Prostate gland (tissue), 2 donors: ENCODE data around the gene ZNF583.

ENCODE experiments used
- POLR2A ChIP-seq: fragments of 450-650 bp; IDR thresholded peaks from one replicate; pipeline ENCODE4 v1.6.1; 2016; ENCODE audit warnings: antibody characterized with exemption, mild to moderate bottlenecking
- TF ChIP-seq, protein P1 (sequence below), 4 experiments: fragments of 200-600 bp in 2 of 4; fragments of 450-650 bp in 2 of 4; sonication (generic) in 2 of 4; IDR thresholded peaks; 1 replicate in 3 of 4; 2 replicates in 1 of 4; pipeline ENCODE4 v1.5.1; 2016 to 2019; ENCODE audit warnings: antibody characterized with exemption in 4 of 4, mild to moderate bottlenecking in 2 of 4, moderate library complexity in 2 of 4

DNA sequence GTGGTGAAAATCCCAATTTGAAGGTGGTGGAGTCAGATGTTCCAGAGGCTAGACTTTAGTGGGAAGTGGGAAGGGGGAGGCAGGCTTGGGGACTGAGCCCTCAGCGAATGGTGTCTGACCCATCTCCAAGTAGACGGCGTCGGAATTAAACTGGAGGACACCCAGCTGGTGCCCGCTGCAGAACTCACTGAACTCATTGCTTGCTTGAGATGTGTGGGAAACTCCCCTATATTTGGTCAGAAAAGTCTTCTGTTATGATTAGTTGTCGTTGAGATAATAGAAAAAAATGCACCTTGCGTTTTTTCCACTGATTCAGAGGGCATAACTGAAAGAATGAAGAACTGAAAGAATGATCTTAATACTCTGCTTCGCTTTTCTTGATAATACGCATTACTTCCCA lies 871 bp upstream of the ZNF583 start:
- TF ChIP-seq, protein P1, sequence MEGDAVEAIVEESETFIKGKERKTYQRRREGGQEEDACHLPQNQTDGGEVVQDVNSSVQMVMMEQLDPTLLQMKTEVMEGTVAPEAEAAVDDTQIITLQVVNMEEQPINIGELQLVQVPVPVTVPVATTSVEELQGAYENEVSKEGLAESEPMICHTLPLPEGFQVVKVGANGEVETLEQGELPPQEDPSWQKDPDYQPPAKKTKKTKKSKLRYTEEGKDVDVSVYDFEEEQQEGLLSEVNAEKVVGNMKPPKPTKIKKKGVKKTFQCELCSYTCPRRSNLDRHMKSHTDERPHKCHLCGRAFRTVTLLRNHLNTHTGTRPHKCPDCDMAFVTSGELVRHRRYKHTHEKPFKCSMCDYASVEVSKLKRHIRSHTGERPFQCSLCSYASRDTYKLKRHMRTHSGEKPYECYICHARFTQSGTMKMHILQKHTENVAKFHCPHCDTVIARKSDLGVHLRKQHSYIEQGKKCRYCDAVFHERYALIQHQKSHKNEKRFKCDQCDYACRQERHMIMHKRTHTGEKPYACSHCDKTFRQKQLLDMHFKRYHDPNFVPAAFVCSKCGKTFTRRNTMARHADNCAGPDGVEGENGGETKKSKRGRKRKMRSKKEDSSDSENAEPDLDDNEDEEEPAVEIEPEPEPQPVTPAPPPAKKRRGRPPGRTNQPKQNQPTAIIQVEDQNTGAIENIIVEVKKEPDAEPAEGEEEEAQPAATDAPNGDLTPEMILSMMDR (IDR thresholded peaks at IDR 0.05), result no peak
- no peak for TF ChIP-seq POLR2A
